ENCODE data around the gene TOMM20.
"Not testable (repeated sequence)": the region's sequence is repeated elsewhere in the genome, so short reads cannot be mapped to it uniquely, and the experiment has no call there.

TOMM20 gene

DNA sequence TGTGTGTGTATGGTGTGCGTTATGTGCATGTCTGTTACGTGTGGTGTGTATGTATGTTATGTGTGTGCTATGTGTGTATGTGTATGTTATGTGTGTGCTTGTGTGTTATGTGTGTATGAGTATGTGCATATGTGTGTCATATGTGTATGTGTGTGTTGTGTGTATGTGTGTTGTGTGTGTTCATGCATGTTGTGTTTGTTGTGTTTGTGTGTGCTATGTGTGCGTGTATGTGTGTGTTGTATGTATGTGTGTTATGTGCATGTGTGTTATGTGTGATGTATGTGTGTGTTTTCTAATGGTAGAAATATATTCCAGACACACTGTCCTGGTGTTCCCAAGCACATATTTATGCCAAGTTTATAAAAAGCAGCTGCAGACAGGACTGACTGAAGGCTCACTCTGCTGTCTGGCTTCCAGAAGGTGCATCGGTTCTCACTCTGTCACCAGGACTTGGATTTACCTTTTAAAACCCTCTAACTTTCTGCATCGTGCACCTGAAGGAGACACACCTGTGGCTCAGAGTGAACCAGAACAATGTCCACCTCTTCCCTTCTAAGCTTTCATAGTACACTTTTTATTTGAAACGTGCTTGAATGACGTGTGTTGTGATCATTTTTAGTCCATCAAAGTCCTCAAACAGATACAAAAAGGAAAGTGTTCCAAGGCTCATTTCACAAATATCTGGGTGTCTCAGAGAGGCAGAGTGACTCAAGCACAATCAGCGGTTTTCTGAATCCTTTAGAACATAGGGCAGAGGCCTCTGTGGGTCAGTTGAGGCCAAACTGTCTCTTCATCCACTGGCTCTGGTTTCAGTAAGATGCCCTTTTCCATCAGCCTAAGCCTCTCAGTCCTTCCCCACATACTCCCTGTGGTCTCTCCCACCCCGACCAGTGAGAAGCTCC, 49.9 kb downstream of the TOMM20 start:
- no peak for DNase-seq (ENCODE audit: low read depth)

DNA sequence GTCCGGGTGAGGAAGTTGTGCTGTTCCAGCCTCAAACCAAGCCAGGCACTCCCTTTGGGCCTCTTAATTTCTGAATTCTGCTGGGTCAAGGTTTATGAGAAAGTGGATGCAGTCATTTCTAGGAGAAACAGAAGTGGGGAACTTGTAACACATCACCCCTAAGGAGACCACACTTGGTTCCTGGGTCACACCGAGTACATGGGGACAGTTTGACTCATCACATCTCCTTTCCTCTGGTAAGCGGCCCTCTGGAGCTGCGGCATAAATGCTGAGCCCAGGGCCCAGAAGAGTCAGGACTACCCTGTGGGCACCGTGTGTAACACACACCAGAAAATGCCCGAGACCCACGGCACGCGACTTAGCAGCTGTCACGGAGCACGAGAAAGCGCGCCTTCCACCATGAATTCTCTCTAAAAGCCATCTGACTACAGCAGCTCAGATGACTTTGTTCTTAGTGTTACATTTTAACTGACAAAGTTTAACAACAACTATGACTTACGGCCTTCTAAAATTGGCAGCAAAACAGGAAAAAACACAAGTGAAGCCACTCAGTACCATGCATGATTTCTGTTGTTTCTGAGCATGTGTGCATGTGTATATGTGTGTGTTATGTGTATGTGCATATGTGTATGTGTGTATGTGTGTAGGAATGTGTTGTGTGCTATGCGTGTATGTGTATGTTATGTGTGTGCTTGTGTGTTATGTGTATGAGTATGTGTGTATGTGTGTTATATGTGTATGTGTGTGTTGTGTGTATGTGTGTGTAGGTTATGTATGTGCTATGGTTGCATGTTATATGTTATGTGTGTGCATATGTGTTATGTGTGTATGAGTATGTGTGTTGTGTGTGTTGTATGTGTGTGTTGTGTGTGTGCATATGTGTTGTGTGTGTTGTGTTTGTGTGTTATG, 50.8 kb downstream of the TOMM20 start:
- DNase-seq (ENCODE audit: low read depth): no peak

DNA sequence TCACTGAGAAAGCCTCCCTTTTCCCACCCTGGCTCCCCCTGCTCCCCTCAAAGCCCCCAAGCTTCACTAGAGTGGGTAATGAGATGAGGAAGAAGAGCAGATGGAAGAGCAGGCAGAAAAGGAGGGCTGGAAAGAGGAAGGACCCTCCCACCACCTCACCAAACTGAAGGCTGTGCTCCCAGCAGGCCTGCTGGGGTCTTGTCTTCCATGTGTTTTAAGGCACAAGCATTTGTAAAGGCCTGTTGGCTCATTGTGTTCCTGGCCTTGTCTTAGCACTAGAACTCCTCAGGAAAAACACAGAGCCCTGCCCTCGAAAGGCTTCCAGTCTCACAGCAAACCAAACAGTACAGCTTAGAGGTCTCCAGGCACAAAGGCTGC, 51.5 kb downstream of the TOMM20 start:
- no peak for DNase-seq (ENCODE audit: low read depth)

DNA sequence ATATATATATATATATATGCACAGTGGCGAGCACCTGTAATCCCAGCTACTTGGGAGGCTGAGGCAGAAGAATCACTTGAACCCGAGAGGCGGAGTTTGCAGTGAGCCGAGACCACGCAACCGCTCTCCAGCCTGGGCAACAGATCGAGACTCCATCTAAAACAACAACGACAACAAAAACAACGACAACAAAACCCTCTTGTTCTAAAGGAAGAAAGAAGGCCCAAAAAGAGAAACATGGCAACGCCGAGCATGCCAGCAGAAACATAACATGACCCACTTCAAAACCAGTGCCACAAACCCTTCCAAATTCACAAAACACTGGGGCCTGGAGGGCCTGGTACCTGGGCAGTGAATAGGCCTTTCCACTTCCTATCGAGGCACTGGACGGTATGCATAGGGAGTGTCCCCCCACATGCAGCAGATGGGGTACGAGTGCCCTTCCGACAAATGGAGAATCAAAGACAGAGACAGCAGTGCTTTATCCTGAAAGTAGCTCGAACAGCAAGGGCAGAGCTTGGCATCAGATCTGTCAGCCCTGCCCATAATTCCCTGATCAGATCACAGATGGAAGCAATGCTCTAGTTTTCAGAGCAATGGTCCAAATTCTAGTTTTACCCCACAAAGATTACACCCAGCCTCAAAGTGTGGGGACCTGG, 52.0 kb downstream of the TOMM20 start:
- DNase-seq (ENCODE audit: low read depth): no peak

DNA sequence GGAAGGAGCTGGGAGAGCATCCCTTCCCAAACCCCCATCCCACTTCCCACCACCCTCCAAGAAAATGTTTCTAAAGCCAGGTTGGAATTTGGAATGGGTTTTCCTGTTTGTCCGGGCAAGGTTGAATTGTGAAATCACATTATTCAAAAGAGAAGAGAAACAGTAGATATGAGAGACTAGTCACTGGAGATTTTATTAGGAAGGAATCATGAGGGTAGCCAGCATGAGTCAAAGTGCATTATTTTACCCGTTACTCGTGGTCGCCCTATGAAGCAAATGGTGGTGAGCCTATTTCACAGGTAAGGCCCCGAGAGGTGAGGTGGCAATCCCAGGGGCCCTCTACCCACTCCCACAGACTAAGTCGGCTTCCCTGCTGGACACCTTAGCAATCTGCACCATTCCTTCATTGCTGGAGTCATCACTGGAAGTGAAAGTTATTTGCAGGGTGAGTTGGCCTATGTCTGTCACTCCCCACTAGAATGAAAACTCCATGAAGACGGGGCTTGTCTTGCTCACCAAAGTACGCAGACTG, 52.8 kb downstream of the TOMM20 start:
- DNase-seq (ENCODE audit: low read depth): no peak

- peak; percentile 57 for DNase-seq (ENCODE audit: low read depth)
Measured at GRCh38 chr1:235075048-235075776, 53.4 kb downstream of the TOMM20 start.

GRCh38 chr1:235074523-235075047, 54.1 kb downstream of the TOMM20 start:
- no peak for DNase-seq (ENCODE audit: low read depth)

- no peak for DNase-seq (ENCODE audit: low read depth)
Measured at GRCh38 chr1:235073968-235074522, 54.6 kb downstream of the TOMM20 start.

GRCh38 chr1:235073331-235073967, 55.2 kb downstream of the TOMM20 start:
- DNase-seq (ENCODE audit: low read depth): no peak

DNA sequence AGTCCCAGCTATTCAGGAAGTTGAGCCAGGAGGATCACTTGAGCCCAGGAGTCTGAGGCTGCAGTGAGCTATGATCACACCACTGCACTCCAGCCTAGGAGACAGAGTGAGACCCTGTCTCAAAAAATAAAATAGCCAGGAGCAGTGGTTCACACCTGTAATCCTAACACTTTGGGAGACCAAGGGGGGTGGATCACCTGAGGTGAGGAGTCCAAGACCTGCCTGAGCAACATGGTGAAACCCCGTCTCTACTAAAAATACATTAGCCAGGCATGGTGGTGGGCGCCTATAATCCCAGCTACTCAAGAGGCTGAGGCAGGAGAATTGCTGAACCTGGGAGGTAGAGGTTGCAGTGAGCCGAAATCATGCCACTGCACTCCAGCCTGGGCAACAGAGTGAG, 56.1 kb downstream of the TOMM20 start:
- DNase-seq (ENCODE audit: low read depth): not testable (repeated sequence)

- DNase-seq (ENCODE audit: low read depth): no peak
Measured at GRCh38 chr1:235072096-235072495, 56.5 kb downstream of the TOMM20 start.

- no peak for DNase-seq (ENCODE audit: low read depth)
Measured at GRCh38 chr1:235070819-235071218, 57.8 kb downstream of the TOMM20 start.

GRCh38 chr1:235069577-235070563, 58.8 kb downstream of the TOMM20 start:
- DNase-seq (ENCODE audit: low read depth): no peak

GRCh38 chr1:235069176-235069575, 59.5 kb downstream of the TOMM20 start:
- DNase-seq (ENCODE audit: low read depth): no peak

GRCh38 chr1:235068158-235069121, 60.2 kb downstream of the TOMM20 start:
- no peak for DNase-seq (ENCODE audit: low read depth)

- DNase-seq (ENCODE audit: low read depth): no peak
Measured at GRCh38 chr1:235067396-235068157, 61.1 kb downstream of the TOMM20 start.

Measured in stimulated activated CD8-positive, alpha-beta memory T cell treated with anti-CD3 and anti-CD28 coated beads, Interleukin-7, amount 100 ng/mL, for 24 hours (primary cell).